Testis (tissue), 3 donors: ENCODE results near the gene LIN7C. TPM values are rescaled to one million over a fixed set of nuclear protein-coding genes. Genes with fewer than 3 reads are reported as not detected.

Source experiments
- DNase-seq: peaks from one replicate; pipeline ENCODE4 v3.0.0-alpha.2; 2019
- H3K27ac ChIP-seq, 2 donors: fragments of 200-600 bp; sonication (generic); one replicate each; pipeline ENCODE4 v1.5.1; 2019
- H3K27me3 ChIP-seq: fragments of 200-600 bp; sonication (generic); one replicate; pipeline ENCODE4 v1.5.1; 2019
- H3K36me3 ChIP-seq: fragments of 200-600 bp; sonication (generic); one replicate; pipeline ENCODE4 v1.5.1; 2017; ENCODE audit warnings: low read depth; ENCODE audit errors: missing control alignments
- H3K4me1 ChIP-seq: fragments of 200-600 bp; sonication (generic); one replicate; pipeline ENCODE4 v1.5.1; 2019
- H3K4me3 ChIP-seq, 2 donors: fragments of 200-600 bp; sonication (generic); one replicate each; pipeline ENCODE4 v1.5.1; 2017 to 2019
- H3K9me3 ChIP-seq: fragments of 200-600 bp; sonication (generic); one replicate; pipeline ENCODE4 v1.5.1; 2017
- CTCF ChIP-seq, 3 experiments: fragments of 450-650 bp in 2 of 3; fragments of 200-600 bp in 1 of 3; sonication (generic) in 1 of 3; IDR thresholded peaks; one replicate each; pipeline ENCODE4 v1.5.1; 2016 to 2019; ENCODE audit warnings: antibody characterized with exemption in 3 of 3, mild to moderate bottlenecking in 2 of 3, moderate library complexity in 1 of 3
- POLR2A ChIP-seq: fragments of 450-650 bp; IDR thresholded peaks from one replicate; pipeline ENCODE4 v1.6.1; 2017; ENCODE audit warnings: antibody characterized with exemption, mild to moderate bottlenecking, moderate library complexity
- WGBS, 2 donors: methylation state at CpG; one replicate each; pipeline ENCODE4 v1.1.5; 2018; 5-methylcytosine and 5-hydroxymethylcytosine counted together
- intact Hi-C: fragments of 100-400 bp; cut with DNase I; formaldehyde crosslinking; loops from one replicate; pipeline ENCODE4 v1.15.1; 2023; ENCODE audit warnings: low total_unique reads
- polyA plus RNA-seq: library from polyadenylated mRNA; stranded (reverse); fragments of 350-450 nt; fragmentation: Illumina TruSeq; extraction: RNeasy Lipid Tissue Mini Kit (QIAGEN cat#74804); gene quantifications from one replicate; pipeline ENCODE4 v1.2.3, GENCODE V29; 2014; ENCODE audit warnings: low read depth, low replicate concordance; ENCODE audit not compliant: insufficient read depth
- total RNA-seq, 2 donors: library from RNA; depleted of rRNA; stranded (reverse); fragments of >200 nt; gene quantifications; one replicate each; pipeline ENCODE4 v1.2.3, GENCODE V29; 2016

LIN7C gene
- total and polyA plus RNA-seq, 3 donors from 2014 or later, result 6.9 to 23.1 (median 21.0) TPM

GRCh38 chr11:27545946-27546345 lies 39.4 kb upstream of the LIN7C start:
- DNase-seq, result no peak
- TF ChIP-seq POLR2A, result no peak
- TF ChIP-seq CTCF (IDR thresholded peaks at IDR 0.05), result no peak

GRCh38 chr11:27545035-27545434 lies 38.5 kb upstream of the LIN7C start:
- WGBS, 2 donors, result 97% methylated on average over 3 of the region's 3 CpGs
- Histone ChIP-seq H3K27me3 (no peaks in the 10 kb centered on the region), H3K27ac (no peak overlapping the region), H3K4me1 (no peaks in the 10 kb centered on the region), H3K36me3 (no peaks in the 10 kb centered on the region), H3K9me3 (no peaks in the 10 kb centered on the region), H3K4me3 (no peak overlapping the region)
- intact Hi-C loops, result no loop called here
- no peak for DNase-seq
- TF ChIP-seq POLR2A, result no peak
- no peak for TF ChIP-seq CTCF (IDR thresholded peaks at IDR 0.05)

More at GRCh38 chr11:27545946-27546345, 39.4 kb upstream of the LIN7C start:
- Histone ChIP-seq H3K4me1 (no peaks in the 10 kb centered on the region), H3K4me3 (no peak overlapping the region), H3K9me3 (no peaks in the 10 kb centered on the region), H3K27me3 (no peaks in the 10 kb centered on the region), H3K36me3 (no peaks in the 10 kb centered on the region), H3K27ac (no peak overlapping the region)
- intact Hi-C loops, result no loop called here

GRCh38 chr11:27541790-27542189 lies 35.2 kb upstream of the LIN7C start:
- intact Hi-C loops, result no loop called here

GRCh38 chr11:27540051-27540450 lies 33.5 kb upstream of the LIN7C start:
- Histone ChIP-seq H3K27ac (no peak overlapping the region), H3K4me3 (no peak overlapping the region), H3K4me1 (no peaks in the 10 kb centered on the region), H3K27me3 (no peaks in the 10 kb centered on the region), H3K9me3 (no peaks in the 10 kb centered on the region), H3K36me3 (no peaks in the 10 kb centered on the region)
- no peak for DNase-seq
- intact Hi-C loops, result no loop called here
- TF ChIP-seq CTCF (IDR thresholded peaks at IDR 0.05) (no peak), POLR2A (no peak)

More at GRCh38 chr11:27541790-27542189, 35.2 kb upstream of the LIN7C start:
- Histone ChIP-seq H3K9me3 (no peaks in the 10 kb centered on the region), H3K4me3 (no peak overlapping the region), H3K27ac (no peak overlapping the region), H3K4me1 (no peaks in the 10 kb centered on the region), H3K36me3 (no peaks in the 10 kb centered on the region), H3K27me3 (no peaks in the 10 kb centered on the region)
- TF ChIP-seq CTCF (IDR thresholded peaks at IDR 0.05), result no peak
- TF ChIP-seq POLR2A, result no peak
- DNase-seq, result no peak
- WGBS, 2 donors, result 91 to 92% methylated on average over 2 of the region's 2 CpGs

- Histone ChIP-seq H3K4me3 (no peak overlapping the region), H3K4me1 (no peaks in the 10 kb centered on the region), H3K27me3 (no peaks in the 10 kb centered on the region), H3K9me3 (no peaks in the 10 kb centered on the region), H3K27ac (no peak overlapping the region), H3K36me3 (no peaks in the 10 kb centered on the region)
- intact Hi-C loops, result no loop called here
- TF ChIP-seq CTCF (IDR thresholded peaks at IDR 0.05) (no peak), POLR2A (no peak)
- 94 to 97% methylated on average over 2 of the region's 2 CpGs for WGBS, 2 donors
- DNase-seq, result no peak
Observed at GRCh38 chr11:27535103-27535502, 28.5 kb upstream of the LIN7C start.
